Measurements from ENCODE around the gene VPS37C.

Gene VPS37C

DNA sequence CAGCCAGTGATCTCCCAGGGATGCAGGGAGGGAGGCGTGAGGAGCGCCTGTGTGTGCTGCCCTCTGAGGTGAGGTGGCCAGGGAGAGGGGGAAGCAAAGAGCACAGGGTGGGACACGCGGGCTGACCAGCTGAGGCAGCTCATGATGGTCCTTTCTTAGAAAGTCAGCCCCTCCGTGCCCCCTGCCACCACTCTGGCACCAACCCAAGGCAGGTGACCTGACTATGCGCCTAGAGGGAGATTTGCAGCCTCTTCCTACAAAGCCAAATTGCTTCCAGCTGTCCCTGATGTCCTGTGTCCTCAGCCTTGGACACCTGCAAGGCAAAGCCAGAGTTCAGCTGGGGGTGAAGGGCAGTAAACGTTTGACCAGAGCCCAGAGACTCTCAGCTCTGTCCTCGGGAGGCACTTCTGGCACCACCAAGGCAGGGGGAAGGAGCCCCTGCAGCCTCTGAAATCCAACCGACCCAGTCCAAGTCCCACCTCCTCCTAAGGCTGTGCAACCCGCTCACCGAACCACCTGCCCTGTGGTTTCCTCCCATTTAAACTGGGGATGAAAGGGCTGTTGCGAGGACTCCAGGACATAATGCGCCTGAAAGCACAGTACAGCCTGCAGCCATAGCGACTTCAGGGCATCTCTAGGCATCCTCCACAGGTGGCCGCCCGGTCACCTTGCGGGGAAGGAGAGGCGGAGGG lies 32.1 kb downstream of the VPS37C start:
- TF ChIP-seq, protein P1, sequence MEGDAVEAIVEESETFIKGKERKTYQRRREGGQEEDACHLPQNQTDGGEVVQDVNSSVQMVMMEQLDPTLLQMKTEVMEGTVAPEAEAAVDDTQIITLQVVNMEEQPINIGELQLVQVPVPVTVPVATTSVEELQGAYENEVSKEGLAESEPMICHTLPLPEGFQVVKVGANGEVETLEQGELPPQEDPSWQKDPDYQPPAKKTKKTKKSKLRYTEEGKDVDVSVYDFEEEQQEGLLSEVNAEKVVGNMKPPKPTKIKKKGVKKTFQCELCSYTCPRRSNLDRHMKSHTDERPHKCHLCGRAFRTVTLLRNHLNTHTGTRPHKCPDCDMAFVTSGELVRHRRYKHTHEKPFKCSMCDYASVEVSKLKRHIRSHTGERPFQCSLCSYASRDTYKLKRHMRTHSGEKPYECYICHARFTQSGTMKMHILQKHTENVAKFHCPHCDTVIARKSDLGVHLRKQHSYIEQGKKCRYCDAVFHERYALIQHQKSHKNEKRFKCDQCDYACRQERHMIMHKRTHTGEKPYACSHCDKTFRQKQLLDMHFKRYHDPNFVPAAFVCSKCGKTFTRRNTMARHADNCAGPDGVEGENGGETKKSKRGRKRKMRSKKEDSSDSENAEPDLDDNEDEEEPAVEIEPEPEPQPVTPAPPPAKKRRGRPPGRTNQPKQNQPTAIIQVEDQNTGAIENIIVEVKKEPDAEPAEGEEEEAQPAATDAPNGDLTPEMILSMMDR (conservative IDR thresholded peaks at IDR 0.05), result no peak
- H3K27ac ChIP-seq, result peak overlapping the region; percentile 84

DNA sequence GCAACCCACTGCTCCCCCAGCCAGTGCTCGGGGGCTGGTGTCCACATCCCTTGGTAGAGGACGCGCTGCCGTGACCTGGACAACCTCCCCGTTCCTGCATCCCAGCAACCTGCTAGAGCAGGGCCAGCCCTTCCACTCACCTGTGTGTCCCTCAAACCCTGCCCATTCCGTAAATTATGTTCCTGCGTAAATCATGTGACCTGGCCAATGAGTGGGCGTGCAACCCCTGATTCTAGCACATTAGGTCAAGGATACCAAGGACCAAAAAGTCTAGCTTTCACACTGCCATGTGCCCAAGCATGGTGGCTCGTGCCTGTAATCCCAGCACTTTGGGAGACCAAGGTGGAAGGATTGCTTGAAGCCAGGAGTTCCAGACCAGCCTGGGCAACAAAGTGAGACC lies 33.2 kb downstream of the VPS37C start:
- no peak overlapping the region for H3K27ac ChIP-seq
- TF ChIP-seq, protein P1 (conservative IDR thresholded peaks at IDR 0.05), result no peak

DNA sequence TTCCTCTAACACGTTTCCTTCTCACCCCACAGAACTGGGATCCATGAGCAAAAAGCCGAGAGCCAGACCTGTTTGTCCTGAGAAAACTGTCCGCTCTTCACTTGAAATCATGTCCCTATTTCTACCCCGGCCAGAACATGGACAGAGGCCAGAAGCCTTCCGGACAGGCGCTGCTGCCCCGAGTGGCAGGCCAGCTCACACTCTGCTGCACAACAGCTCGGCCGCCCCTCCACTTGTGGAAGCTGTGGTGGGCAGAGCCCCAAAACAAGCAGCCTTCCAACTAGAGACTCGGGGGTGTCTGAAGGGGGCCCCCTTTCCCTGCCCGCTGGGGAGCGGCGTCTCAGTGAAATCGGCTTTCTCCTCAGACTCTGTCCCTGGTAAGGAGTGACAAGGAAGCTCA lies 35.0 kb downstream of the VPS37C start:
- TF ChIP-seq, protein P1 (conservative IDR thresholded peaks at IDR 0.05), result peak; percentile 24; the same call in 1 of the 2 replicates
- no peak overlapping the region for H3K27ac ChIP-seq

DNA sequence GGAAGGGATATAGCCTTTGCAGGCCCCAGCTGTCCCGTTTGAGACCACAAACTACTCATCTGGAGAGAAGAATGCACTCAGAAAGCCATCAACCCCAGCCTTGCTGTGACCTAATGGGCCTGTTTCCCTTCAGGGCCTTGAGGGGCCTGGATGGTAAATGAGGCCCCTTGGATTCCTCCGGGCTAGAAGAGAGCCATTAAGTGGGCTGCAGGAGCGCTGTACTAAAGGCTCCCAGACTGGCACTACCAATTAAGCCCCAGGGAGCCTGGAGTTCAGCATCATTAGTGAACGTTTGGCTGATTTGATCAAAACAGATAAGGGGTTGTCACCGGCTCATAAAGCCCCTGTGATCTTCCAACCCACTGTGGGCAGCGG lies 35.9 kb downstream of the VPS37C start:
- TF ChIP-seq, protein P1 (conservative IDR thresholded peaks at IDR 0.05), result no peak
- H3K27ac ChIP-seq, result no peak overlapping the region

DNA sequence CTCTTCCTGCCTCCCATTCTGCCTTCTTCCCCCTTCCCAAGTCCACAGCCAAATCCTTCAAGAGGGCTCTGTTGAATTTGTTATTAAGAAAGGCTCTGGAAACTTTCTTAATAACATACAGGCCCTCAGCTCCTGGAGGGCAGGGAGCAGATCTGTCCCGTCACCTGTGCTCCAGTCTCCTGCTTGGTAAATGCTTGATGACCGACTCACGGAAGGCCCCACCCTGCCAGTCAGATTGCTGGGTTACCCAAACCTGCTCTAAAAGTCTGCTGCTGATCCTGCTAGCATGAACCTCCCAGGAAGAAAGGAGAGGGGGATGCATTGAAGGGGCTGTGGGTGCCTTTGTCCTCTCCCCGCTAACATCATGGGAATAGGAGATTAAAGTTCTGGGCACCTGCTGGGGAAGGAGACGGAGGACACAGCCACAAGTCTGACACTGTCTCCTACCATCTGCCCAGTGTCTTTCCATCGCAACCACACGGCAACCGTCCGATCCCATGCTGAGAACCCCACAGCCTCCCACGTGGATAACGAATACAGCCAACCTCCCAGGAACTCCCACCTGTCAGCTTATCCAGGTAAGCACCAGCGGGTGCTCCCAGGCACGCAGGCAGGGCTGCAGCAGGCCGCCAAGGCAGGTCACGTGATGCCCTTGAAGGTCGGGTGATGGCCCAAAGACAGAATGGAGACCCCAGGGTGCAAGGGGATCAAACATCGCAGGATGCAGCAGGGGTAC lies 36.5 kb downstream of the VPS37C start:
- H3K27ac ChIP-seq, result no peak overlapping the region
- TF ChIP-seq, protein P1 (conservative IDR thresholded peaks at IDR 0.05), result no peak

DNA sequence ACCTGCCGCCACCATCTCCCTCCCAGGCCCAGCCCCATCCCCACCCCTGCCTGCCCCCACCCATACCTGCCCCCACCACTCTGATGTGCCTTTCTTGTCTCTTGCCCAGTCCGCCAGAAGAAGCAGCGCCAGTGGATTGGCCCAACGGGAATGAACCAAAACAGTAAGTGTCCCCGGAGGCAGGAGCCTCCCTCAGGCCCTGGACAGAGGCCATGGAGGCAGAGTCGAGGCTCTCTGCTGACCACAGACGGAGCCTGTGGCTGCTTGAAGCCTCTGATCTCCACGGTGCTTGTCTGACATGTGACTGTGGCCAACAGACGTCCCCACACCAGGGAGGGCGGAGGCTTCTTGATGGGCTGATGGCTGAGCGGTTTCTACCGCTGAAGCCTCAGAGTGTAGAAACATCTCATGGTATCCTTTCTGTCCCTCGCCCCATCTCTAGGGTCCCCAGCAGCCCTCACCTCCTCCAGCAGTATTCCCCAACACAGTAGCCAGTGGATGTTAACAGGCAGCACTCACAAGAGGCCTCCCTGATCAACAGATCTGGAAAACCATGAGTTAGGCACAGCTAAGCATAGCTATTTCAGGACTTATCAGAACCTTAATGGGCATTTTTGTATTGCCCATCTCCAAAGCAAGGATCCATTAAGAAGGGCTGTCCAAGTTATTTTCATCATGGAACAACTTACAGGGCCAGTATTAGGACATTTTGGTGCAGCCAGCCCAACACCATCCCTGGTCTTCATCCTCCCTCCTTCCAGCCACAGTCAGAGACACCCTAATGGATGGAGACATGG lies 37.3 kb downstream of the VPS37C start:
- no peak overlapping the region for H3K27ac ChIP-seq
- TF ChIP-seq, protein P1 (conservative IDR thresholded peaks at IDR 0.05), result no peak

DNA sequence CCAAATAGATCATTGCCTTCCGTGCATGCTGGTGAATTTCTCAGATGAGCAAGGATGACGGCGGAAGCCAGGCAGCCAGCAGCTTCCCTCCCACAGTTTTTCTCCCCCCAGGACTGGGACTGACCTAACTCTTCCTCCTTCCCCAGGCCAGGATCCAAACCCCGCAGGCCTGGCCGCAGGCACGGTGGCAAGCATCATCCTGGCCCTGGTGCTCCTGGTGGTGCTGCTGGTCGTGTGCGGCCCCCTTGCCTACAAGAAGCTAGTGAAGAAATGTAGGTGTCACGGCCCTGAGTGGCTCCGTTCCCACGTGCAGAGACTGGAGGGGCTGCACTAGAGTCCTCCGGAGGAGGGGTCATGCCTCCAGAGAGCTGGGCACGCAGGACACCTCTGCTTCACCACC lies 38.5 kb downstream of the VPS37C start:
- H3K27ac ChIP-seq, result no peak overlapping the region
- TF ChIP-seq, protein P1 (conservative IDR thresholded peaks at IDR 0.05), result no peak

Measured in VCaP (cell line).